K562 (cell line): ENCODE results near the gene PGAM2. TPM values are rescaled to one million over a fixed set of nuclear protein-coding genes. Genes with fewer than 3 reads are reported as not detected.
A peak's percentile ranks its signal among the peaks of the same experiment; 100 is the strongest.

Experiments used
- ATAC-seq: fragments of 200-7000 bp; cut with Tn5 transposase; 3 replicates; pipeline ENCODE4 v1.9.1; 2020; ENCODE audit warnings: moderate library complexity
- BruUV-seq: library from RNA; stranded (reverse); fragments of 400-500 nt; replicated peaks from 2 replicates; lab custom pipeline; 2021; lab: Mats Ljungman, UMichigan
- CTCF ChIA-PET: fragments of 300-600 bp; formaldehyde crosslinking; extraction: SDS; loops from one replicate; lab custom pipeline; 2021; ENCODE audit warnings: low intra/inter-chr PET ratio; lab: Yijun Ruan, JAX
- POLR2A ChIA-PET: fragments of 300-600, 350-650 bp; sonication (Branson Sonifier 250); formaldehyde crosslinking; extraction: SDS; loops from one replicate; lab custom pipeline; 2021; ENCODE audit warnings: antibody characterized with exemption, inconsistent platforms; lab: Yijun Ruan, JAX
- DNase-seq, 4 experiments: peaks; one replicate each; pipeline versions ENCODE4 v3.0.0 to v3.0.0-alpha.2; 2011 to 2018; ENCODE audit warnings: low spot score in 3 of 4, mixed read lengths in 3 of 4; ENCODE audit errors: extremely low read depth in 1 of 4
- FAIRE-seq: peaks from 2 replicates; lab custom pipeline; 2011; peaks lifted over from hg19 to GRCh38; lab: Jason Lieb, UNC
- H2AFZ ChIP-seq: 2 replicates; pipeline ENCODE4 v1.6.0; 2011; ENCODE audit warnings: low read depth, low read length, control low read depth, inconsistent platforms
- H3K27ac ChIP-seq: fragments of 200-600 bp; 3 replicates; pipeline ENCODE4 v1.8.0; 2011; ENCODE audit warnings: low read depth, mild to moderate bottlenecking, control low read depth, inconsistent platforms, low read length, moderate library complexity, mixed read lengths; ENCODE audit errors: extremely low read depth
- H3K27me3 ChIP-seq, 2 experiments: fragments of 300-600 bp in 1 of 2; 2 replicates in 1 of 2; 3 replicates in 1 of 2; pipeline versions ENCODE4 v1.6.0 to v1.8.0; 2011; ENCODE audit warnings: inconsistent platforms in 2 of 2, low read length in 2 of 2, mild to moderate bottlenecking in 1 of 2, mixed read lengths in 1 of 2, moderate library complexity in 1 of 2; ENCODE audit not compliant: control insufficient read depth in 2 of 2, insufficient read depth in 2 of 2
- H3K36me3 ChIP-seq: fragments of 300-600 bp; 3 replicates; pipeline ENCODE4 v1.8.0; 2011; ENCODE audit warnings: mild to moderate bottlenecking, low read length, inconsistent platforms; ENCODE audit not compliant: control insufficient read depth, insufficient read depth
- H3K4me1 ChIP-seq, 2 experiments: fragments of 200-600 bp in 1 of 2; replicated peaks in 1 of 2; 2 replicates in 1 of 2; 3 replicates in 1 of 2; pipeline versions ENCODE4 v1.5.1 to v1.8.0; 2011; ENCODE audit warnings: inconsistent platforms in 2 of 2, low read length in 2 of 2, mild to moderate bottlenecking in 1 of 2, mixed read lengths in 1 of 2, moderate library complexity in 1 of 2; ENCODE audit not compliant: control insufficient read depth in 2 of 2, insufficient read depth in 2 of 2
- H3K4me2 ChIP-seq: 2 replicates; pipeline ENCODE4 v1.6.1; 2011; ENCODE audit warnings: low read length, control low read depth, inconsistent platforms, mixed read lengths; ENCODE audit not compliant: insufficient read depth
- H3K4me3 ChIP-seq: fragments of 200-600 bp; sonication (generic), shearing (Covaris generic); 2 replicates; pipeline ENCODE4 v1.5.1; 2016; ENCODE audit warnings: control low read depth, inconsistent platforms
- H3K79me2 ChIP-seq: fragments of 200-600 bp; 3 replicates; pipeline ENCODE4 v1.8.0; 2011; ENCODE audit warnings: low read length, inconsistent platforms; ENCODE audit not compliant: control insufficient read depth, insufficient read depth
- H3K9ac ChIP-seq, 2 experiments: 2 replicates each; pipeline versions ENCODE4 v1.6.0 to v1.6.1; 2011; ENCODE audit warnings: low read depth in 2 of 2, low read length in 2 of 2, control low read depth in 1 of 2, inconsistent platforms in 1 of 2, mild to moderate bottlenecking in 1 of 2, mixed read lengths in 1 of 2; ENCODE audit not compliant: insufficient read depth in 1 of 2
- H3K9me1 ChIP-seq: one replicate; pipeline ENCODE4 v1.6.0; 2011; ENCODE audit warnings: inconsistent platforms, mild to moderate bottlenecking, low read length, moderate library complexity; ENCODE audit not compliant: control insufficient read depth, insufficient read depth
- H3K9me3 ChIP-seq: replicated peaks from 2 replicates; pipeline ENCODE4 v1.5.1; 2011; ENCODE audit warnings: low read depth, low read length, inconsistent platforms; ENCODE audit not compliant: control insufficient read depth, insufficient read depth
- H4K20me1 ChIP-seq: replicated peaks from 2 replicates; pipeline ENCODE4 v1.6.1; 2011; ENCODE audit warnings: low read length, inconsistent platforms, mixed read lengths; ENCODE audit not compliant: control insufficient read depth, insufficient read depth
- CBX2 ChIP-seq: fragments of 200-600 bp; sonication (generic); IDR thresholded peaks from one replicate; pipeline ENCODE4 v1.6.1; 2012; ENCODE audit warnings: mild to moderate bottlenecking, low read length, inconsistent platforms; ENCODE audit not compliant: insufficient read depth, poor library complexity, severe bottlenecking
- FOXO4 ChIP-seq: fragments of 450-650 bp; formaldehyde crosslinking; IDR thresholded peaks from 2 replicates; pipeline ENCODE4 v1.4.0; 2020; ENCODE audit warnings: mild to moderate bottlenecking, moderate library complexity
- HMG20B ChIP-seq: fragments of 250-450 bp; sonication (Bioruptor Pico); IDR thresholded peaks from 2 replicates; pipeline ENCODE4 v1.5.0; 2021; ENCODE audit warnings: mild to moderate bottlenecking
- HMGN3 ChIP-seq: IDR thresholded peaks from 2 replicates; pipeline ENCODE4 v1.6.1; 2011; ENCODE audit warnings: borderline replicate concordance, low read depth, mild to moderate bottlenecking, mixed read lengths, low read length; ENCODE audit not compliant: insufficient read length; ENCODE audit errors: extremely low read depth
- PURB ChIP-seq: sonication (generic); formaldehyde crosslinking; IDR thresholded peaks from 2 replicates; pipeline ENCODE4 v1.9.0; 2021; ENCODE audit warnings: low read depth, mild to moderate bottlenecking, missing genetic modification reagents
- ZNF408 ChIP-seq: fragments of 250-450 bp; sonication (Bioruptor Pico); IDR thresholded peaks from 2 replicates; pipeline ENCODE4 v1.4.0; 2020; ENCODE audit warnings: low read depth, mild to moderate bottlenecking, moderate library complexity
- ZNF609 ChIP-seq: sonication (generic); formaldehyde crosslinking; IDR thresholded peaks from 2 replicates; pipeline ENCODE4 v1.8.1; 2023; ENCODE audit warnings: missing genetic modification reagents, mild to moderate bottlenecking, borderline replicate concordance
- WGBS: fragments of 100-300 bp; shearing (Covaris generic); methylation state at CpG from one replicate; pipeline ENCODE4 v1.1.6; 2016; ENCODE audit warnings: low coverage, mixed read lengths; ENCODE audit not compliant: insufficient coverage; ENCODE audit errors: missing lambda C conversion rate; 5-methylcytosine and 5-hydroxymethylcytosine counted together
- in situ Hi-C: fragments of 300-500 bp; cut with MboI; formaldehyde crosslinking; loops from 4 replicates; pipeline ENCODE4 v1.15.0; 2018; ENCODE audit warnings: inconsistent platforms, mixed read lengths
- intact Hi-C: fragments of 100-400 bp; cut with micrococcal nuclease; formaldehyde crosslinking; loops from 2 replicates; pipeline ENCODE4 v1.14.2; 2022
- polyA plus RNA-seq, 8 experiments: library from polyadenylated mRNA; depleted of rRNA in 4 of 8; stranded (reverse) in 5 of 8; unstranded in 3 of 8; fragments of >200 nt; fragmentation: Nextera tagmentation in 2 of 8; fragmentation: Illumina TruSeq in 1 of 8; extraction: Ambion mirVana in 2 of 8; extraction: Trizol in 1 of 8; gene quantifications; 2 replicates each; pipeline versions ENCODE4 v1.2.1 to v1.2.3, GENCODE V29; 2011 to 2014; ENCODE audit warnings: inconsistent platforms in 1 of 8, missing spikeins in 1 of 8
- total RNA-seq, 7 experiments: library from RNA; depleted of rRNA in 6 of 7; stranded (reverse); fragments of >200 nt in 6 of 7; fragmentation: Illumina TruSeq in 2 of 7; extraction: Trizol in 2 of 7; gene quantifications; 2 replicates each; pipeline versions ENCODE4 v1.2.1 to v1.2.3, GENCODE V29; 2011 to 2021; ENCODE audit warnings: low replicate concordance in 1 of 7

Gene PGAM2
- total and polyA plus RNA-seq, 9 of the 15 experiments (the other 6 are each of a cell fraction or from before 2014, with no cell fraction given) = not detected

GRCh38 chr7:44077061-44077460 is 11.7 kb upstream of the PGAM2 start:
- Histone ChIP-seq H3K9me3 (no peaks in the 10 kb centered on the region), H3K27ac (no peak overlapping the region), H3K27me3 (no peaks in the 10 kb centered on the region), H3K9me1 (peaks cover 2% of the 10 kb centered on the region), H2AFZ (no peak overlapping the region), H3K9ac (no peak overlapping the region), H3K79me2 (no peaks in the 10 kb centered on the region), H3K4me1 (peaks cover 9 to 34% of the 10 kb centered on the region in 2 experiments; a peak in 4 of 5 replicates), H3K4me3 (no peak overlapping the region), H4K20me1 (peaks cover 24% of the 10 kb centered on the region), H3K36me3 (peaks cover 33% of the 10 kb centered on the region; the same call in 2 of the 3 replicates), H3K4me2 (no peak overlapping the region)
- no peak for TF ChIP-seq FOXO4
- WGBS = 76% methylated on average over 9 of the region's 9 CpGs
- BruUV-seq = no TSS peak
- ATAC-seq = no peak
- POLR2A ChIA-PET = interaction anchor here (0.6 kb wide), 1 partner anchor 10 kb away, joined by 3 read pairs; no protein-coding TSS in a partner anchor
- DNase-seq = no peak
- no peak for FAIRE-seq
- in situ Hi-C loops (no loop called here), intact Hi-C loops (no loop called here)
- CTCF ChIA-PET = no interaction called here

- no TSS peak for BruUV-seq
- Histone ChIP-seq H3K36me3 (peaks cover 33% of the 10 kb centered on the region; the same call in 2 of the 3 replicates), H3K9me1 (peaks cover 4% of the 10 kb centered on the region), H3K9ac (peak overlapping the region in 1 of 2 experiments; percentile 29; a peak in 1 of 4 replicates), H3K27ac (no peak overlapping the region), H4K20me1 (peaks cover 24% of the 10 kb centered on the region), H3K4me2 (no peak overlapping the region), H3K4me1 (peaks cover 6 to 26% of the 10 kb centered on the region in 2 experiments; a peak in 4 of 5 replicates), H2AFZ (no peak overlapping the region), H3K27me3 (no peaks in the 10 kb centered on the region), H3K9me3 (no peaks in the 10 kb centered on the region), H3K4me3 (no peak overlapping the region), H3K79me2 (no peaks in the 10 kb centered on the region)
- POLR2A ChIA-PET = interaction anchor here (0.6 to 0.8 kb wide), 4 partner anchors 9 to 75 kb away, joined by 3 read pairs; no protein-coding TSS in a partner anchor
- CTCF ChIA-PET = no interaction called here
- 85% methylated on average over 19 of the region's 20 CpGs for WGBS
- FAIRE-seq (no peak), DNase-seq (no peak), ATAC-seq (no peak)
- intact Hi-C loops (no loop called here), in situ Hi-C loops (no loop called here)
- no peak for TF ChIP-seq HMGN3
- no peak for TF ChIP-seq ZNF408 (CRISPR knock-in tag)
- no peak for TF ChIP-seq CBX2
- no peak for TF ChIP-seq HMG20B (CRISPR knock-in tag)
- no peak for TF ChIP-seq ZNF609 (CRISPR knock-in tag)
- no peak for TF ChIP-seq PURB (CRISPR knock-in tag)
Observed at GRCh38 chr7:44076101-44076895, 10.9 kb upstream of the PGAM2 start.
